RWPE1 (cell line): ENCODE results near the gene AUTS2.

Source experiments
- CTCF ChIA-PET: fragments of 350-600 bp; sonication (Branson Sonifier 250); formaldehyde crosslinking; extraction: SDS; loops from one replicate; lab custom pipeline; 2021; lab: Yijun Ruan, JAX
- POLR2A ChIA-PET: fragments of 400-600 bp; formaldehyde crosslinking; extraction: SDS; loops from one replicate; lab custom pipeline; 2020; ENCODE audit warnings: antibody characterized with exemption; ENCODE audit not compliant: low non-redundant PET; lab: Yijun Ruan, JAX
- DNase-seq: peaks from one replicate; pipeline ENCODE4 v3.0.0; 2012; ENCODE audit warnings: low spot score
- H3K27ac ChIP-seq: fragments of 450-650 bp; 2 replicates; pipeline ENCODE4 v1.5.1; 2017
- TF ChIP-seq, protein P1 (sequence below): fragments of 450-650 bp; conservative IDR thresholded peaks from 2 replicates; pipeline ENCODE4 v1.5.1; 2017; ENCODE audit warnings: low read depth, mild to moderate bottlenecking

The AUTS2 gene

DNA sequence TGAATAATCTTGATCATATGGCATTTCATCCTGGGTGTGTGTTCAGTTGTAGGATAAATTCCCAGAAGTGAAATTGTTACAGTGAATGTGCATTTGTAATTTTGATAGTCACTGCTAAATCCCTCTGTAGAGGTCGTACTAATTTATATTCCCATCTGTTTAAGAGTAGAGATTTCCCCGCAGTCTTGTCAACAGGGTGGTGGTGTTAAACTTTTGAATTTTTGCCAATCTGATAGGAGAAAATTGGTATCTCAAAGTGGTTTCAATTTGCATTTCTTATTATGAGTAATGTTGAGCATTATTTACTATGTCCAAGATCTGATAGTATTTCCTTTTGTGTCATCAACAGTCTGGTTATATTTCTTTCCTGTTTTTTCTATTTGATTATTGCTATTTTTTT lies 101.7 kb downstream of the AUTS2 start:
- H3K27ac ChIP-seq, result no peak overlapping the region
- POLR2A ChIA-PET, result no interaction called here
- TF ChIP-seq, protein P1, sequence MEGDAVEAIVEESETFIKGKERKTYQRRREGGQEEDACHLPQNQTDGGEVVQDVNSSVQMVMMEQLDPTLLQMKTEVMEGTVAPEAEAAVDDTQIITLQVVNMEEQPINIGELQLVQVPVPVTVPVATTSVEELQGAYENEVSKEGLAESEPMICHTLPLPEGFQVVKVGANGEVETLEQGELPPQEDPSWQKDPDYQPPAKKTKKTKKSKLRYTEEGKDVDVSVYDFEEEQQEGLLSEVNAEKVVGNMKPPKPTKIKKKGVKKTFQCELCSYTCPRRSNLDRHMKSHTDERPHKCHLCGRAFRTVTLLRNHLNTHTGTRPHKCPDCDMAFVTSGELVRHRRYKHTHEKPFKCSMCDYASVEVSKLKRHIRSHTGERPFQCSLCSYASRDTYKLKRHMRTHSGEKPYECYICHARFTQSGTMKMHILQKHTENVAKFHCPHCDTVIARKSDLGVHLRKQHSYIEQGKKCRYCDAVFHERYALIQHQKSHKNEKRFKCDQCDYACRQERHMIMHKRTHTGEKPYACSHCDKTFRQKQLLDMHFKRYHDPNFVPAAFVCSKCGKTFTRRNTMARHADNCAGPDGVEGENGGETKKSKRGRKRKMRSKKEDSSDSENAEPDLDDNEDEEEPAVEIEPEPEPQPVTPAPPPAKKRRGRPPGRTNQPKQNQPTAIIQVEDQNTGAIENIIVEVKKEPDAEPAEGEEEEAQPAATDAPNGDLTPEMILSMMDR, result no peak
- CTCF ChIA-PET, result no interaction called here
- no peak for DNase-seq

DNA sequence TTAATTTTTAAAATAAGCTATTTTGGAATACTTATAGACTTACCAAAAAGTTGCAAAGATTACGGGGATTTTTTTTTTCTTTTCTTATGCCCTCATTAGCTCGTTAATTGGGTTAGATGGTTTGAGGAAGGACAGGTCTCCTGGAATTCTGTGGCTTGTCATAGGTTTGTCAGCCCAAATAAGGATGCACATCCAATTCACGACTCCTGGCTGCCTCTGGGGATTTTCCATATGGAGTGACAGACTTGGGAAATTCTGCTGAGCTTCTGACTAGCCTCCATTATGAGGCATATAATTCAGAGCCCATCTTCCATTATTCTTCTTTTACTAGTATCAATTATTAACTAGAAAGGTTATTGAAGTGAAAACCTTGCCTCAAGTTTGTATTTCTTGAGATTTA lies 102.1 kb downstream of the AUTS2 start:
- ChIA-PET POLR2A (no interaction called here), CTCF (no interaction called here)
- no peak overlapping the region for H3K27ac ChIP-seq
- TF ChIP-seq, protein P1, result no peak
- no peak for DNase-seq

DNA sequence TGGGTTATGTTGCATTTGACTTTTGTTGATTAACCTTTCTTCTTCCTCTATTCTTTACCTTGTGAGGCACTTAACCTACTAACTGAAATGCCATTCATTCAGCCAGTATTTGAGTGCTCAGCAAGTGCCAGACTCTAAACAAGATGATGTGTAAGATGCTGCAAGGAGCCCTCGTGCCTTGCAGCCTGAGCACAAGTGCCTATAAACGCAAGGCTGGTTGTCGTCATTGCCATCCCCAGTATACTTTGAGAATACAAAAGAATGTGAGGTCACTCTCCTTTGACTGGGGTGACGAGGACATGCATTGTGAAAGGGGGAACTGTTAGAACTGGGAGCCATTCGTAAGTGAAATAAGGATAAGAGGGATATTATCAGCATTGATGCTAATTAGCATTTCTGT lies 103.0 kb downstream of the AUTS2 start:
- DNase-seq, result no peak
- H3K27ac ChIP-seq, result no peak overlapping the region
- ChIA-PET CTCF (no interaction called here), POLR2A (no interaction called here)
- TF ChIP-seq, protein P1, result no peak

DNA sequence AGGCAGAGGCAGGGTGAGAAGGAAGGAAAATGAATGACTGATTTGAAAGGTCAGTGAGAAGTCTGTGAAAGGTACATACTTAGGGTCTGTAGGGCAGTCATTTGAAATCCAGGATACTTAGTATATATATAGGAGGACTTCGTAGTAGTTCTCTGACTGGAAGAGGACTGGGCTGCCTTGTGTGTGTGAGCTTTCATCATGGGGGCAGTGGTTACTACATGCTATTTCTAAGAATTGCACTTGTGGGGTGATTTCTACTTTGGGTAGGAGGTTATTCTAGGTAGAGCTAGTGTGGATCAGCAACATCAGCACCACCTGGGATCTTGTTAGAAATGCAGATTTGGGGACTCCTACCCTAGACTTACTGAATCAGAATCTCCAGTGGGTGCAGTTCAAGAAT lies 104.1 kb downstream of the AUTS2 start:
- no peak for DNase-seq
- ChIA-PET POLR2A (no interaction called here), CTCF (interaction anchor here (0.7 kb wide), 1 partner anchor 1505 kb away, joined by 4 read pairs; no protein-coding TSS in a partner anchor)
- TF ChIP-seq, protein P1, result no peak
- H3K27ac ChIP-seq, result no peak overlapping the region

DNA sequence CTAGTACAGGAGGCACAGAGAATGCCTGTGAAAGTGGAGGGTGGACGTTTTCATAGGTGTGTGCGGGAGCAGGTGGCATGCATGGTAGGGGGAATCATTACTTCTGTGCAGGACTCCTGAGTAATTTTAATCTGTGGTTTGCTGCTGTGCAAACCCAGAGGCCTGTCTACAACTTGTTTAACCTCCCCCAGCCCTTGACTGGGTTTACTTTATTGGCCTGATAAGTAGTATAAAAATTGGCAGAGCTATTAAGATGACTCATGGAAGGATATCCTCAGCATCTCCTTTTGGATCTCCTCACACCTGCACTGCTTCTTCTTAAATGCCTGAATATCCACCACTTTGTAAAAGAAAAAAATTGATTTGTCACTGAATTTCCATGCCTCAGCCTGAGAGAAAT lies 104.8 kb downstream of the AUTS2 start:
- CTCF ChIA-PET, result no interaction called here
- POLR2A ChIA-PET, result no interaction called here

DNA sequence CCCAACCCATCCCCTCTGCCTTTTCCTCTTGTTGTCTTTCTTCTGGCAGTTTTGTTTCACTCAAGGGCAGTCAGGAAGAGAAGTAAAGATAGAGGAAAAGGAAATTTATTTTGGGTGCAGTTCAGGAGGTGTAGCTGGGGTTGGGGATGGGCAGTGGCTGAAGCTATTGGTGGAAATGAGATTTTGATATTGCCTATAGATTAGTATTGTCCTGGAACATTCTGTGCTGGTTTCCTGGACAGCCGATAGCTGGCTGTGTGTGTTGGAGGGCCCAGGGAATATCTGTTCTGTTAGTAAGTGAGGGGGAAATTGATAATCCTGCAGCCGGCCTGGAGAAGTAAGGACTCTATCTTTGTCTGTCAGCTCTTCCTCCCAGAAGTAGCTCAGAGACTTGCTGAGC lies 107.8 kb downstream of the AUTS2 start:
- POLR2A ChIA-PET, result no interaction called here
- no peak overlapping the region for H3K27ac ChIP-seq
- no peak for DNase-seq
- TF ChIP-seq, protein P1, result no peak
- CTCF ChIA-PET, result interaction anchor here (0.6 kb wide), 1 partner anchor 16 kb away, joined by 3 read pairs; no protein-coding TSS in a partner anchor

More for the DNA sequence above, 104.8 kb downstream of the AUTS2 start:
- TF ChIP-seq, protein P1, result no peak
- no peak overlapping the region for H3K27ac ChIP-seq
- DNase-seq, result no peak
